Gastrocnemius medialis (tissue), 4 donors: ENCODE measurements around the gene FAM193B.

Experiments
- CTCF ChIP-seq, 5 experiments: fragments of 450-650 bp in 3 of 5; fragments of 200-600 bp in 2 of 5; sonication (generic) in 2 of 5; IDR thresholded peaks in 4 of 5; conservative IDR thresholded peaks in 1 of 5; 1 replicate in 4 of 5; 2 replicates in 1 of 5; pipeline ENCODE4 v1.5.1; 2016 to 2019; ENCODE audit warnings: antibody characterized with exemption in 5 of 5, mild to moderate bottlenecking in 3 of 5, moderate library complexity in 3 of 5
- POLR2A ChIP-seq, 2 donors: fragments of 450-650 bp; IDR thresholded peaks; one replicate each; pipeline ENCODE4 v1.6.1; 2017; ENCODE audit warnings: antibody characterized with exemption in 2 of 2, mild to moderate bottlenecking in 2 of 2, moderate library complexity in 2 of 2

DNA sequence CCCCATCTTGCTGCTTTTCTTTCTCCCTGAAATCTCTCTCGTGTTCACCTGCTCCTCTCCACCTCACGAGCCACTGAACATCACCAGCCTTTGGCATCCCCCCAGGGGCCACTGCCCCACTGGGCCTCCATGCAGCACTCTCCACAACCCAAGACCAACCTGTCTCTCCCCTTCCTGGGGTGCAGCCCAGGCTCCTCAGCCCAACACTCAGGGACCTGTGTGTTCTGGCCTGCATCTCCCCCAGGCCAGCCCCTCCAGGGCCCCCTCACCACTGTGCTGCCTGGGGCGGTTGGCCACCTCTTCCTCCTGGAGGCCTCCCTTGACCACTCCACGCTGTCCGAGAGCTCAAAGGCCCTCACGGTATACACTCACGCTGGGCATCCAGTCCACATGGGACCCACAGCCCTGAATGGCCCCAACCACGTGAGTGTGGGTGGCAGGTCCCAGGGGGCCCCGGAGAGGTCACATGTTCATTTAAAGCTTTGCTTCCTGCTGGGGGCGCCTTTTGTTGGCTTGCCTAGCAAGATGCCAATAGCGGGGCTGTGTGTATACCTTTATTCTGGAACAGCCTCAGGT is 44.3 kb downstream of the FAM193B start:
- TF ChIP-seq POLR2A (IDR thresholded peaks at IDR 0.05) (no peak), CTCF (IDR thresholded peaks at IDR 0.05 in 4 of 5, conservative IDR thresholded peaks at IDR 0.05 in 1 of 5) (no peak)
